Dermis microvascular lymphatic vessel endothelial cell (primary cell): Measurements from ENCODE around the gene KDM4F. TPM values are rescaled to one million over a fixed set of nuclear protein-coding genes. Genes with fewer than 3 reads are reported as not detected.
"Not testable (repeated sequence)": the region's sequence is repeated elsewhere in the genome, so short reads cannot be mapped to it uniquely, and the experiment has no call there.

Experiments used
- DNase-seq, 2 donors: peaks; one replicate each; pipeline versions ENCODE4 v3.0.0 to v3.0.0-alpha.2; 2010; ENCODE audit warnings: low read depth in 2 of 2
- total RNA-seq: library from RNA; depleted of rRNA; stranded (reverse); fragments of >200 nt; gene quantifications from 2 replicates; pipeline ENCODE4 v1.2.1, GENCODE V29; 2014

KDM4F gene
- not detected in 2 replicates for total RNA-seq

DNA sequence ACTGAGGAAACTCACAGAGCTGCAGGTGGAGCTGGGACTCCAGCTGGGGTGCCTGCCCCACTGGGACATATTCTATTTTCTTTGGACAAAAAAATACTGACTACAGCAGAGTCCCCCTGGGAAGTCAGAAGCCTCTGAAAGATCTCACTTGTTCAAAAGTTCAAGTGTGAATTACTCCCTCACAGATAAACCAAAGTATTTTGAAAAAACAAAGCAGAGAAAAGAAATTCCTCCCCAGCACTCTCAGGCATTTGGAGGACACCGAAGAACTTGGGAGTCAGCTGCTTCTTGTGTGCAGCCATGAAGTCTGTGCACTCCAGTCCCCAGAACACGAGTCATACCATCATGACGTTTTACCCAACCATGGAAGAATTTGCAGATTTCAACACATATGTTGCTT is at the start of gene KDM4F:
Gene KDM4F (plus strand): TSS at position 301 of the 400 bp plus-strand sequence.
- DNase-seq, result not testable (repeated sequence)

DNA sequence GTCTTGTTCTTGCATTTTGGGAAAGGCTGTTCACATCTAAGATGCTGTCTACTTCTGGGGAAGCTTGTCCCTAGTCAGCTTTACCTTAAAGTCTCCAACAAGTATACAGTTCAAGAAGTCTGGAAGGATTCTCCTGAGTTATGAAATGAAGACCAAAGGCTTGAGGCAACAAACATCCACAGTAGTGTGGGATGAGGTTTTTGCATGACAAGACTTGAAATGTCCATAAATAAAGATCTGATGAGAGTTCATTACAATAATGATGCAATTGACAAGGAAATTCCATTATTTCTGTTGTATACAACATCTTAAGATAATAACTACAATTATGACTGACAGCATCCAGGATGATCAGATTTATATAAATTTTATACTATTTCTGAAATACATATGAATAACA is 45.5 kb upstream of the KDM4F start:
- DNase-seq, result no peak

DNA sequence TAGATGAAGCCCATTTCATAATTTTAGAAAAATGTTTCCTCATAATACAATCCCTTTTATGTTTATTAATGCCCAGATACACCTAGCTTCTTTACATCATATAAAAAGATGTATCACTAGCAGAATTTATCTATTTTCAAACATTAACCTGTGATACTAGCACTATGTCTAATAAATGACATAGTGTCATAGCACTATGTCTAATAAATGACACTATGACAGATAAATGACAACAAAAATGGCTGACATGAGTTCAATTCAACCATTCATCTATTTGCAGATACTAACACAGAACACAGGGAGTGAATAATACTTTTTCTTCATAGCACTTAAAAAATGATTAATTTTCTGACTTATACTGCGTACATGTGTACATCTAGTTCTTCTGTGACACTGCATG is 43.6 kb upstream of the KDM4F start:
- DNase-seq, result no peak

DNA sequence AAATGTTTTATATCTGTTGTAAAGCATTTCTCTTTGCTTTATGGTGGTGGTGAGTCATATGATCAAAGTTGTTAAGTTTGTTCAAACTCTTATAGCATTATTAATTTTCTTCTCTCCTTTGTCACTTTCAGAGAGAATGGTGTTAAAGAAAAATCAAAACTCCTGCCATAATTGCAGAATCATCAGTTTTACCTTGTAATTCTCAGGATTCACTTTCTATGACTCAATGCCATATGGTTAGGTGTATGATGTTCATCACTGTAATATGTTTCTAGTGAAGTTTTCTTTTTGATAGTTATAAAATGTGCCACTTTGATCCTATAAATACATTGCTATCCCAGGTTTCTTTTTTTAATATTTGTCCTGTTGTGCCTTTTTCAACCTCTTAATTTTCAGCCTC is 37.8 kb upstream of the KDM4F start:
- no peak for DNase-seq

DNA sequence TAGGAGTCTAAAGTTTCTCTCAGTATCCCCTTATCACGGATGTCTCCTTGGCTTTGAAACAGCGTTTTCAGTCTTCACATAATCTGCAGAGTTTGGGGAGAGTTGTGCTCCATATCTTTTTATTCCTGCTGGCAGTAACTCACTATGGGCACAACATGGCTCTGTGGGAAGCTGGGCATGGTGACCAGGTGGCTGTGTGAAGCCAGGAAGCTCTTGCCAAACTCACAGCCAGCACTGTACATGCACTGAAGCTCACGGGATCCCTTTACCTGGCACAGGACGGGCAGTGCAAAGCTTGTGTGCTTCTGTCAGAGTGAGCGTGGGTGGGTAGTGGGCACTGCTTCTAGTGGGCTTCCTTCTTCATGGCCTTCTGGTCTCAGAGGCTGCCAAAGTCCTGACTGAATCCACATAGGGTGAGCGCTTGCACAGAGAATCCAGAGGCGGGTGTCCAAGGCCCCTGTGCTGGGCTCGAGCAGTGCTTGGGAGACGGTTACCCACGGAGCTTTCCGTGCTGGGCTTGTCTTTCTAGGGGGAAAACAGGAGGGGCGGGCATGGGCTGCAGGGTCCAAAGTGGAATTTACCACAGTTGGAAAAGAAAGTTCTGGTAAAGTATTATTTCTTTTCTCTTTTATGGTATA is 34.9 kb upstream of the KDM4F start:
- DNase-seq, result no peak

DNA sequence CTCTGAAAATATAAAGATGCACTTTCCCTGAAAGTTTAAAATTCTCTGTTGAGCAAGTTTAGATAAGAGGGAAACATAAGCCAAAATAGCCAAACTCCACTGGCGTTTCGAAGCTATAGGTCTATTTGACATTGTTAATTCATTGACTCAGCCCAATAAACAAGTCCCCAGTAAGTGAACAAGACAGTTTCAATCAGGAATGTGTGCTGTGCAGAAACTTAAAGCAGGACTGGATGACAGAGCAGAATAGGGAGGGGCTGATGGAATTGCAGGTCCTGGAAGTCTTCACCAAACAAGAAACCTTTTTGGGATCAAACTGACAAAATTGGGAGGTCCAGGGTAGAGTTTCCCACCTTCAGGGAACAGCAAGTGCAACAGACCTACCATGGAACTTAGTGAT is 33.1 kb upstream of the KDM4F start:
- DNase-seq, result no peak

DNA sequence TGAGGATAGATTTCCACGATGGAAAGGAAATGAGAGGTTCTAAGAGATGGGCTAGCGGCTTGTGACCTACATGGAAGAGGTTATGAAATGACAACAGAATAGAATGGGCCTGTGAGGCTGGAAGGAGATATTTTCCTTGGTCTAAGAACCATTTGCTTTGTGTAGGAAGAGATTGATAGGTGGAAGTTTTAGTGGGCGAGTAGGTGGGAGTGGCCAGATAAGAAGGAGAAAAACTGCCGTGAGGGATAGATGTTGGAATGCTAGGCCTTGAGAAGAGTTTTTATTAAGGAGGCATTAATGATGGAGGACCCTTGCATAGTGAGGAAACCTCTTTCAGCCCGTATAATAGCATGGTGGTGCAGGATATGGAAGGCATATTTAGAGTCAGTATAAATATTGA is 27.8 kb upstream of the KDM4F start:
- DNase-seq, result not testable (repeated sequence)

DNA sequence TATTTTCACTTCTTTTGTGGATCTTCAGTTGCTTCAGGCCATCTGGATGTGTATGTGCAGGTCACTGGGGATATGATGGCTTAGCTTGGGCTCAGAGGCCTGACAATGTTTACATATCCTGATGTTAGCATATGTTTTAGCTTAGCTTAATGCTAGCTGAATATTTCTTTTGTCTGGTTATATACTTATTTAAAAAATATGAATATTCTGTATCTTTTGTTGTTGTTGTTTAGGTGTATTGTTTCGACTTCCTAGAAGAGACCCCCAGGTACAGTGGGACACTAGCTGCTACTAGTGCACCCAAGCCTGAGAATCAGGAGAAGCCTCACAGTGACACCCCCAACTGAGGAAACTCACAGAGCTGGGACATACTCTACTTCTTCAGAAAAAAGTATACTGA is 24.3 kb upstream of the KDM4F start, which contains the start of gene KDM4E:
Gene KDM4E (plus strand): TSS at position 301 of the 400 bp plus-strand sequence. CDS start 300 bp downstream, outside the sequence.
- DNase-seq, result no peak

DNA sequence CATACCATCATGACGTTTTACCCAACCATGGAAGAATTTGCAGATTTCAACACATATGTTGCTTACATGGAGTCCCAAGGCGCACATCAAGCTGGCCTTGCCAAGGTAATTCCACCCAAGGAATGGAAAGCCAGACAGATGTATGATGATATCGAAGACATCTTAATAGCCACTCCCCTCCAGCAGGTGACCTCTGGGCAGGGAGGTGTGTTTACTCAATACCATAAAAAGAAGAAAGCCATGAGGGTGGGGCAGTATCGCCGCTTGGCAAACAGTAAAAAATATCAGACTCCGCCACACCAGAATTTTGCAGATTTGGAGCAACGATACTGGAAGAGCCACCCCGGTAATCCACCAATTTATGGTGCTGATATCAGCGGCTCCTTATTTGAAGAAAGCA is 23.6 kb upstream of the KDM4F start:
- not testable (repeated sequence) for DNase-seq

DNA sequence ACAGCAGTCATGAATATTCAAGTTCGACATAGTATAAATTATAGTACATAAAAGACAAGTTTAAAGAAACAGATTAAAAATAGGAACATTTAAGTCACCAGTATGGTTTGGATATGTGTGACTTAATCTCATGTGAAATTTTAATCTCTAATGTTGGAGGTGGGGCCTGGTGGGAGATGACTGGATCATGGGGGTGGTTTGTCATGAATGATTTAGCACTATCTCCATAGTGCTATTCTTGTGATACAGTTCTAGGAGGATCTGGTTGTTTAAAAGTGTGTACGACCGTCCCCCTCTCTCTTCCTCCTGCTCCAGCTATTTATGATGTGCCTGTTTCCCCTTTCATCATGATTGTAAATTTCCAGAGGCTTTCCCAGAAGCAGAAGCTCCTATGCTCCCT is 20.9 kb upstream of the KDM4F start:
- DNase-seq, result no peak

DNA sequence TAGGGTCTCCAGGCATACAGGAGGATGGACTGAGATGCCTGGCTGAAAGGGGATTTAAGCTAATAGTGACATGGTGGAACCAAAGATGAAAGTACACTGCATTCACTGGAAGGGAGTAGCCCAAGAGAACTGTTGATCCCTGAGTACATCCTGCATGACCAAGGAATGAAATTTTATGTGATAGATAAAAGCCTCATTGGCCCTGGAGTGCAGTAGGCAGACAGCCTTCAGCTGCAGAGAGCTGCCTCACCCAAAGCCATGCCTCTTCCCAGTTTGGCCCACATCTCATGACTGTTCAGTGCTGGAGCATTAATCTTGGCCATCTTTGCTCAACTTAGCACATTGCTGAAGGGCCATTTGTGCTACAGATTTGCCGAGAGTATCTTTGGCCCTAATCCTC is 16.2 kb upstream of the KDM4F start:
- DNase-seq, result no peak

DNA sequence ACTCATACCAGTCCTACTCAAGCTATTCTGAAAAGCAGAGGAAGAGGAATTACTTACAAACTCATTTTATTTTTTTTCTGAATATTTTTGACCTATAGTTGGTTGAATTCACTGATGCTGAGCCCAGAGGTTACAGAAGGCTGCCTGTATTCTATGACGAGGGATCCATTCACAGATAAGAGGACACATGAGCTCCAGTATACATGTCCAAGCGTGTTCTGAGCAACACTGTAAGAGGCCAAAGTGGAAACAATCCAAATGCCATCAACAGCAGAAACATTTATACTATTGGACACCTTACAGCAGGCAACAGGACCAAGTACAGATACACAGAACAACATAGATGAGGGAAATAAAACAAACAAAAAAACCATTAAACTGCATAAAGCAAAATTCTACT is 13.9 kb upstream of the KDM4F start:
- no peak for DNase-seq

DNA sequence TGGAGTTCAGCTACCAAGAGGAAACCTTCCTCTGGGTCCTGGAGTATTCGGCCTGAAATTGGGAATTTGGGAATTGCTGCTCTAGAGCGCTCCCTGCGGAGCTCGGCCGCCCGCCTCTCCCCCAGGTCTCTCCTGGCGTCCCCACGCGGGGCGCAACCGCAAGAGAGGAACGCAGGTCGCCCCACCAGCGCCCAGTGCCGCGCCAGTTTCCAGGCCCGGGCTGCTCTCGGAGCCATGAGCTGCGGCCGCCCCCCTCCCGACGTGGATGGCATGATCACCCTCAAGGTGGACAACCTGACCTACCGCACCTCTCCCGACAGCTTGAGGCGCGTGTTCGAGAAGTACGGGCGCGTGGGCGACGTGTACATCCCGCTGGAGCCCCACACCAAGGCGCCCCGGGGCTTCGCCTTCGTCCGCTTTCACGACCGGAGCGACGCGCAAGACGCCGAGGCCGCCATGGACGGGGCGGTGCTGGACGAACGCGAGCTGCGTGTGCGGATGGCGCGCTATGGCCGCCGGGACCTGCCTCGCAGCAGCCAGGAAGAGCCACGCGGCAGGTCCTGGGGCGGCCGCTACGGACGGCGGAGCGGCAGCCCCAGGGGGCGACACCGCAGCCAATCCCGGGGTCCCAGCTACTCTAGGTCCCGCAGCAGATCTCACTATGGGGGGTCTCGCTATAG is 11.7 kb upstream of the KDM4F start:
- DNase-seq, result not testable (repeated sequence)

DNA sequence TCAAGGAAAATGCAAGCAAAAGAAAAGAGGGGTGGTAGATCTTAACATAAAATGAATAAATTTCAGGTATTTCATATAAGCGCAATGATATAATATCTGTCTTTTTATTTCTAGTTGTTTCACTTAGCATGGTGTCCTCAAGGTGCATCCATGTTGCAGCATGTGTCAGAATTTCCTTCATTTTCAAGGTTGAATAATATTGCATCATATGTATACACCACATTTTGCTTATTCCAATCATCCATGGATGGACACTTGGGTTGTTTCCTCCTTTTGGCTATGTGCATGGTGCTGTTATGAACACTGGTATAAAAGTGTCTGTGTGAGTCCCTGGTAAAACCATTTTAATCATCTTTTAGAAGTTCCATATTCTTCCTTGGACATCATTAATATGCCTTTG is 7.0 kb upstream of the KDM4F start:
- no peak for DNase-seq

DNA sequence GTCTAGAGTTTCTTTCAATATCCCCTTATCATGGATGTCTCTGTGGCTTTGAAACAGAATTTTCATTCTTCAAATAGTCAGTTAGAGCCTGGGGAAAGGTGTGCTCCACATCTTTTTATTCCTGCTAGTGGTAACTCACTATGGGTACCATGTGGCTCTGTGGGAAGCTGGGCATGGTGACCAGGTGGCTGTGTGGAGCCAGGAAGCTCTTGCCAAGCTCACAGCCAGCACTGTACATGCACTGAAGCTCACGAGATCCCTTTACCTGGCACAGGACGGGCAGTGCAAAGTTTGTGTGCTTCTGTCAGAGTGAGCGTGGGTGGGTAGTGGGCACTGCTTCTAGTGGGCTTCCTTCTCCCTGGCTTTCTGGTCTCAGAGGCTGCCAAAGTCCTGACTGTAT is 6.3 kb upstream of the KDM4F start:
- DNase-seq, result no peak

DNA sequence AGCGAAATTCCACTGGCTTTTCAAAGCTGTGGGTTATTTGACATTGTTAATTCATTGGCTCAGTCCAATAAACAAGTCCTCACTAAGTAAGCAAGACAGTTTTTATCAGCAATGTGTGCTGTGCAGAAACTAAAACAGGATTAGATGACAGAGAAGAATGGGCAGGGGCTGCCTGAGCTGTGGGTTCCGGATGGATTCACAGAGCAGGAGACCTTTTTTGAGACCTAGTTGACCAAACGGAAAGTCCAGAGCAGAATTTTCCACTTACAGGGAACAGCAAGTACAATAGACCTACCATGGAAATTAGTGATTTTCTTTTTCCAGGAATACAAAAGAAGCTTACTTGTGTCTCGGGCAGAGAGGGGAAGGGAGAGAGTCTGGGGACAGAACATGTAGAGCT is 5.2 kb upstream of the KDM4F start:
- DNase-seq, result peak in 1 of 2 donors; percentile 60

DNA sequence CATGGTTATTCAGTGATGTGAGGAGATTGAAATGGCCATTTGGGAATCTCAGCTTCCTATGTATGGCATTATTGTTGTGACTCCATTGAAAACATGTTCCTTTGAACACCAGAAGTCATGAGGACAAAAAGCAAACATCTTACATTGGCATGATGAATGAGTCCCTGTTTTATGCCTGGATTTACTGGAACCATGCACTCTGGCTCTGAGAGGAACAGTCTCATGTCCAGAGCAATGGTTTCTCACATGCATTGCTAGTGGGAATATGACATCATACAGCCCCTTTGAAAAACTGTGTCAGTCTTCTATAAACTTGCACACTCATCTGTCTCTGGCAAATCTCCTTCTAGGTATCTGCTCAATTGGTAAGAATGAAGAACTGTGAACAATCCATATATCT is 3.4 kb upstream of the KDM4F start:
- DNase-seq, result no peak

DNA sequence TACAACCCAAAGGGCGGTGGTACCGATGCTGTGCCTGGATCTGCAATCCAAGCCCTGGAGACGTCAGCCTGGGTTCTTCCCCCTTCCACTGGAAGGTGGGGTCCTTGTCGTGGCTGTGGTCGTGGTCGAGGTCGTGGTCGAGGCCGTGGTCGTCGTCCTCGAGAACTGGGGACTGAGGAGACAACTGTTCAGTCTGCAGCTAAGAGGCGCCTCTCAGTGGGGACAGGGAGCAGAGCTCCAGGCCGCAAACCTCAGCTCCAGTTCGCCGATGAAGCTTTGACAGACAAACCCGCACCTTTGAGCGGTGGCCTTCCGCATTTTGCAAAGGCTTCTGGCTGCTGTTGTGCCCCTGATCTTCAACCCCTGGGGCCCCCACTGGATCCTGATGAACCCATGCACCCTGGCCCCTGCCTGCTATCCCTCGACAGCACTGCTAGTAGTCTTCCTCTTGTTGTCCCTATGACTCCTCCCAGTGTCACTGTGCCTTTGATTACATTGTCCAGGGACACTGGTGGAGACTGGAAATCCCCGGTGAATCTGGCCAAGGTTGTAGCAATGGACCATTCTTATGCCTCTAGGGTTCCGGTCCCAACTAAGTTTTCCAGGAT is 1.5 kb downstream of the KDM4F start:
- DNase-seq, result no peak

DNA sequence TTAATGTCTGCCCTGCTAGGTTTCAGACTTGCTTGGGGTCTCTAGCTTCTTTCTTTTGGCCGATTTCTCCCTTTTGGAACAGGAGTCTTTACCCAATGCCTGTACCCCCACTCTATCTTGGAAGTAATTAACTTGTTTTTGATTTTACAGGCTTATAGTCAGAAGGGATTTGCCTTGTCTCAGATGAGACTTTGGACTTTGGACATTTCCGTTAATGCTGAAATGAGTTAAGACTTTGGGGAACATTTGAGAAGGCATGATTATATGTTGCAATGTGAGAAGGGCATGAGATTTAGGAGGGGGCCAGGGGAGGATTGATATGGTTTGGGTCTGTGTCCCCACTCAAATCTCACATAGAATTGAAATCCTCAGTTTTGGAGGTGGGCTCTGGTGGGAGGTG is 5.1 kb downstream of the KDM4F start:
- DNase-seq, result no peak

DNA sequence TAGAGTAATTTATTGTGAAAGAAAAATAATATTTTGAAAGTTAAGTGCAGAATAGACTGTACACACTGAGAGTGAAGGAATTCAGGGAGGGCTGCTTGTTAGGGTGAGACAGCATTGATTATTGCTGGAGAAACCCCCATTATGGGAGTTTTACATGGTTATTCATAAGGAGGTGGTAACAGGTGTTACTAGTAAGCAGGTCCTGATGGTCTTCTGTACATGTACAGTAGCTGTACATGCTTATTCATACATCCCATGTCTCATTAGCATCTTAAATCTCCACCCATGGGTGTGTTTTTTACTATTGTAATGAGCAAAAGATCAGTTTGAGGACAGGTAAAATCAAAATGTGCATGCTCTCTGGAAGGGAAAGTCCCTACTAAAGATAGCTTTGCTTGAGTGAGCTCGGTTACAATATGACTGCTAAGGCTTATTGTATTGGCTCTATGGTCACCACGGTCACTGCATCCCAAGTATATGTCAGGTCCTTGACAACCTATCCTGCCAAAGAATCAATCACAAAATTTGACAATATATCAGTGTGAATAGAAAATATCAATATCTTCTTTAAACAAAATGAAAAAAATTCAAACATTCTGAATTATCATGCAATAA is 6.2 kb downstream of the KDM4F start:
- DNase-seq, result no peak

DNA sequence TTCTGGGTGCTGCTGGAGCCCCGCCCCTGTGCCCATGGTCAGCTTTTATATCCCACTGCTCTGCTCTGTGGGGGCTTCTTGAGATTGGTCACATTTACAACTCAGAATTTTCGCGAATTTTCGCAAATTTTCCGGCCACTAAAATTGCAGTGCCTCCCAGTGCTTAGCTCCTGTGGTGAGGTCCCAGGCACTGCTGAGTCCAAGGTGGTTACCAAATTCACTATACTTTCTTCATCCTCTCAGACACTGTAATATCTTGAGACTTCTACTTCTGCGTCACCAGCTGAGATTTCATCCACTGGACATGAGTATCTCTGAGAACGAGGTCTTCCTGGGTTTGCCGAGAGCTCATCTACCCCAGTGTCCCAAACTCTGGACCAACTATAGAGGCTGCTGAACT is 8.7 kb downstream of the KDM4F start:
- no peak for DNase-seq

DNA sequence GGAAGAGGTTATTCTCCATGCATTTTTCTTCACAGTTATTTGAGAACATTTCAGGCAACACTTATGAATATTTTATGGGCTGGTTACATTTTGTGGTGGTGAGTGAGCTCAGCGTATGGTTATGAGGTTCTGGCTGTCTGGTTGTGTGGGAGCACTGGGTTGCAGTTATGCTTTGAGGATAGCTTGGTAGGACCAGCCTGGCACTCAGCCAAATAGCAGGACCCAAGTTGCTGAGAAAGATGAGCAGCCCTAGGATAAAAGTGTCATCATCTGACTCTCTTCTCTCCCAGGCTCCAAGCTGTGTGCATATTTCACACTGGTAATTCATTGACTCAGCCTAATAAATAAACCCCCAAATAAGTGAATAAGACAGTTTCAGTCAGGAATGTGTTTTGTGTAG is 9.4 kb downstream of the KDM4F start:
- DNase-seq, result no peak

DNA sequence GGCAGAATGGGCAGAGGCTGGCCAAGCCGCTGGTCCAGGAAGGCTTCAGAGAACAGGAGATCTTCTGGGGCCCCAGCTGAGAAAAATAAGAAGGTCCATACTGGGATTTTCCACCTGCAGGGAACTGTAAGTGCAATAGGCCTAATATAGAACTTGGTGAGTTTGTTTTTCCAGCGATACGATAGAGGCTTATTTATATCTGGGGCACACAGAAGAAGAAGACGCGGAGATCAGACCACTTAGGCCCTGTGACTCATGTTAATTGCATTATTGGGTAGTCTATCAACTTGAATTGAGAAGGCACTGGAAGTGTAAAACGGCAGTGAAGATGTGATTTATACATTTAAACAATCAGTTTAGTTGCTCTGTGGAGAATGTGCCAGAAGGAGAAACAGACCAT is 9.8 kb downstream of the KDM4F start:
- no peak for DNase-seq
